Stomach (tissue), 9 donors: ENCODE measurements around the gene DOCK3. TPM values are rescaled to one million over a fixed set of nuclear protein-coding genes. Genes with fewer than 3 reads are reported as not detected.
"Not testable (repeated sequence)": the region's sequence is repeated elsewhere in the genome, so short reads cannot be mapped to it uniquely, and the experiment has no call there.

ENCODE experiments used
- DNase-seq, 2 donors: peaks; one replicate each; pipeline versions ENCODE4 v3.0.0 to v3.0.0-alpha.2; 2013 to 2019
- H3K27ac ChIP-seq, 5 donors: fragments of 200-600 bp in 4 of 5; sonication (generic) in 4 of 5; one replicate each; pipeline ENCODE4 v1.5.1; 2013 to 2019; ENCODE audit warnings: mild to moderate bottlenecking in 1 of 5, moderate library complexity in 1 of 5
- H3K27me3 ChIP-seq, 3 donors: fragments of 200-600 bp; sonication (generic); one replicate each; pipeline ENCODE4 v1.5.1; 2017 to 2019; ENCODE audit warnings: mixed run types in 1 of 3
- H3K36me3 ChIP-seq, 4 donors: fragments of 200-600 bp; sonication (generic); 1 replicate in 3 of 4; 2 replicates in 1 of 4; pipeline ENCODE4 v1.5.1; 2016 to 2019
- H3K4me1 ChIP-seq, 4 donors: fragments of 200-600 bp; sonication (generic); one replicate each; pipeline ENCODE4 v1.5.1; 2016 to 2019
- H3K4me3 ChIP-seq, 4 donors: fragments of 200-600 bp; sonication (generic) in 3 of 4; one replicate each; pipeline ENCODE4 v1.5.1; 2016 to 2019; ENCODE audit warnings: mild to moderate bottlenecking in 1 of 4
- H3K9me3 ChIP-seq, 4 donors: fragments of 200-600 bp; sonication (generic); one replicate each; pipeline ENCODE4 v1.5.1; 2016 to 2019
- CTCF ChIP-seq, 7 experiments: fragments of 450-650 bp in 4 of 7; fragments of 200-600 bp in 3 of 7; sonication (generic) in 3 of 7; IDR thresholded peaks; one replicate each; pipeline ENCODE4 v1.5.1; 2016 to 2019; ENCODE audit warnings: antibody characterized with exemption in 7 of 7, control low read depth in 2 of 7, mild to moderate bottlenecking in 1 of 7
- EP300 ChIP-seq: sonication (generic); formaldehyde crosslinking; IDR thresholded peaks from one replicate; pipeline ENCODE4 v1.6.1; 2017; ENCODE audit warnings: antibody characterized with exemption
- POLR2A ChIP-seq, 4 donors: fragments of 450-650 bp; IDR thresholded peaks; one replicate each; pipeline ENCODE4 v1.6.1; 2016; ENCODE audit warnings: antibody characterized with exemption in 4 of 4, control low read depth in 2 of 4, mild to moderate bottlenecking in 1 of 4, moderate library complexity in 1 of 4
- POLR2AphosphoS5 ChIP-seq, 3 donors: sonication (generic); formaldehyde crosslinking; IDR thresholded peaks; one replicate each; pipeline ENCODE4 v1.6.1; 2016; ENCODE audit warnings: antibody characterized with exemption in 3 of 3
- WGBS, 5 donors: extraction: QIAGEN DNeasy Blood & Tissue Kit in 3 of 5; methylation state at CpG; one replicate each; pipeline versions ENCODE4 v1.1.5 to v1.1.7; 2013 to 2018; 5-methylcytosine and 5-hydroxymethylcytosine counted together
- intact Hi-C: fragments of 100-400 bp; cut with DNase I; formaldehyde crosslinking; loops from one replicate; pipeline ENCODE4 v1.15.1; 2023; ENCODE audit warnings: low total_unique reads
- polyA plus RNA-seq, 3 donors: library from polyadenylated mRNA; stranded (reverse); fragments of 200-250 nt; gene quantifications; one replicate each; pipeline ENCODE4 v1.2.3, GENCODE V29; 2013
- total RNA-seq, 5 donors: library from RNA; depleted of rRNA; stranded (reverse); fragments of >200 nt; gene quantifications; one replicate each; pipeline versions ENCODE4 v1.1.0 to v1.2.3, GENCODE V29; 2014 to 2016
- donor health status: healthy with polysubstance abuse.
- donor health status: Bipolar disorder and iron deficiency.
- donor health status: healthy.

DOCK3 gene
- total and polyA plus RNA-seq, 8 donors: 0.06 to 2.3 (median 1.0) TPM; not detected in 2

DNA sequence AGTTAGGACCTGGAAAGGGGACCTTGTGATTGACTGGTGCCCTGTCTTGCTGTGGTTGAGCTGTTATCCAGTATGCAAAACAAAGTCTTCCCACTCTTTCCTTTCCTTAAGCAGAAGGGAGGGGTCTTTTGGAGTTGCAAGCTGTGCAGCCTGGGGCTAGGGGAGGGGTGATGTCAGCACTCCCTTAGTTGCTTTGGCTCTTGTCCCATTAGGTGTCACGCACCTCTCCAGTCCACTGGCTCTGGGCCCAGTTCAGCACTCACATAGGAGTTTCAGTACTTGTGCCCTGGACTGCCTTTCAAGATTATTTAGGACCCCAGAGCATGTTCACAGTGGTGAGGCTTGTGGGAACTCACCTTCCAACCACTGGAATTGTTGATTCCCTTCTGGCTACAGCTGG lies 238.5 kb downstream of the DOCK3 start:
- DNase-seq: peak; percentile 17 to 63
- intact Hi-C loops: no loop called here
- TF ChIP-seq POLR2AphosphoS5 (IDR thresholded peaks at IDR 0.05): no peak
- TF ChIP-seq CTCF (IDR thresholded peaks at IDR 0.05): no peak
- no peak for TF ChIP-seq EP300
- TF ChIP-seq POLR2A (IDR thresholded peaks at IDR 0.05): no peak
- H3K4me3 ChIP-seq: no peak overlapping the region
- no peak overlapping the region for H3K27ac ChIP-seq
- no peaks in the 10 kb centered on the region for H3K27me3 ChIP-seq
- no peaks in the 10 kb centered on the region for H3K36me3 ChIP-seq
- no peaks in the 10 kb centered on the region for H3K9me3 ChIP-seq
- WGBS, 5 donors: 0 to 38% (median 22%) methylated on average over 1 of the region's 1 CpG; no CpG with 5 or more reads in 1 of the 5 donors
- peaks cover 0 to 4% (median 0%) of the 10 kb centered on the region in 4 donors for H3K4me1 ChIP-seq

DNA sequence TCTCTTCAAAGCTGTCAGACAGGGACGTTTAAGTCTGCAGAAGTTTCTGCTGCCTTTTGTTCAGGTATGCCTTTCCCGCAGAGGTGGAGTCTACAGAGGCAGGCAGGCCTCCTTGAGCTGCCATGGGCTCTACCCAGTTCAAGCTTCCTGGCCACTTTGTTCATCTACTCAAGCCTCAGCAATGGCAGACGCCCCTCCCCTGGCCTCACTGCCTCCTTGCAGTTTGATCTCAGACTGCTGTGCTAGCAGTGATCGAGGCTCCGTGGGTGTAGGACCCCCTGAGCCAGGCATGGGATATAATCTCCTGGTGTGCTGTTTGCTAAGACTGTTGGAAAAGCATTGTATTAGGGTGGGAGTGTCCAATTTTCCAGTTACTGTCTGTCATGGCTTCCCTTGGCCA lies 247.3 kb downstream of the DOCK3 start:
- DNase-seq, H3K4me3 ChIP-seq, H3K36me3 ChIP-seq, H3K4me1 ChIP-seq, H3K27ac ChIP-seq, intact Hi-C loops, H3K27me3 ChIP-seq: not testable (repeated sequence)
- WGBS, 5 donors: 79 to 96% (median 84%) methylated on average over 5 of the region's 5 CpGs
- peaks cover 0 to 20% (median 7%) of the 10 kb centered on the region in 4 donors for H3K9me3 ChIP-seq

DNA sequence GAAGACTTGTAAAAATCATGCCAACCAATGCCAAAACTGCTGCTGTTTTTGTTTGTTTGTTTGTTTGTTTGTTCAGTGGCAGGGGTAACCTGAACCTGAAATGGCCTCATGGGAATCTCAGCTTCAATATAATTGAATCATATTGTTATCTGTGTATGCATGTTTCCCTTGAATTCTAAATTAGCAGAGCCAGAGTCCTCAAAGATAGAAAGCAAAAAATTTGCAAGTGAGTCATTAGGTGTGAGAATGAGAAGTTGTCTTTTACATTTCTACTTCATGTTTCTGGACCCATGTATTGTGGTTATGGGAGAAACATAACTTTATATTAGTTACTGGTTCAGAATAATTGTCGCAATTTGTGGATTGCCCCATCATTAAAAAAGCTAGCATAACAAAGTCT lies 249.2 kb downstream of the DOCK3 start:
- no peaks in the 10 kb centered on the region for H3K4me1 ChIP-seq
- peaks cover 0 to 20% (median 7%) of the 10 kb centered on the region in 4 donors for H3K9me3 ChIP-seq
- no peaks in the 10 kb centered on the region for H3K27me3 ChIP-seq
- no peaks in the 10 kb centered on the region for H3K36me3 ChIP-seq
- no peak for DNase-seq
- H3K4me3 ChIP-seq: no peak overlapping the region
- intact Hi-C loops: no loop called here
- 92 to 100% (median 96%) methylated on average over 1 of the region's 1 CpG for WGBS, 5 donors
- no peak for TF ChIP-seq POLR2AphosphoS5 (IDR thresholded peaks at IDR 0.05)
- TF ChIP-seq POLR2A (IDR thresholded peaks at IDR 0.05): no peak
- no peak for TF ChIP-seq CTCF (IDR thresholded peaks at IDR 0.05)
- no peak for TF ChIP-seq EP300
- H3K27ac ChIP-seq: no peak overlapping the region

GRCh38 chr3:50924638-50925037 lies 249.9 kb downstream of the DOCK3 start:
- WGBS, 5 donors: 71 to 82% (median 76%) methylated on average over 2 of the region's 2 CpGs
- DNase-seq: no peak
- no peak overlapping the region for H3K27ac ChIP-seq
- no peak for TF ChIP-seq POLR2A (IDR thresholded peaks at IDR 0.05)
- no peak for TF ChIP-seq EP300
- no peak for TF ChIP-seq CTCF (IDR thresholded peaks at IDR 0.05)
- no peak for TF ChIP-seq POLR2AphosphoS5 (IDR thresholded peaks at IDR 0.05)
- no peak overlapping the region for H3K4me3 ChIP-seq
- no peaks in the 10 kb centered on the region for H3K36me3 ChIP-seq
- peaks cover 0 to 13% (median 7%) of the 10 kb centered on the region in 4 donors for H3K9me3 ChIP-seq
- no peaks in the 10 kb centered on the region for H3K27me3 ChIP-seq
- intact Hi-C loops: no loop called here
- no peaks in the 10 kb centered on the region for H3K4me1 ChIP-seq

DNA sequence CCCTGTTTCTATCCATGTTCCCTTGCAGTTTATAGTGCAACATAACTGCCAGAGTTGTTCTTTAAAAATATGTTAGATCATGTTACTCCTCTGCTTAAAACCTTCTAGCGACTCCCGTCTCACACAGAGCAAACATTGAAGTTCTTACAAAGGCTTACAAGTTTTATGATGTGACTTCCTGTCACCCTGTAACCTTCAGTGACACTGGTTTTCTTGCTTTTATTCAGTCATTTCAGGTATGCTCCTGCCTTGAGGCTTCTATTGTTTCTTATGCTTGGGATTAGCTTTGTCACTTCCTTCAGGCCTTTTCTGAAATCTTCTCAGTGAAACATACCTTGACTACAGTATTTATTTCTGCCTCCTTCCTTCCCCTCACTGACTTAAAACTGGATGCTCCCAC lies 252.1 kb downstream of the DOCK3 start:
- intact Hi-C loops: no loop called here
- no peak for TF ChIP-seq POLR2A (IDR thresholded peaks at IDR 0.05)
- TF ChIP-seq POLR2AphosphoS5 (IDR thresholded peaks at IDR 0.05): no peak
- TF ChIP-seq EP300: no peak
- no peak for TF ChIP-seq CTCF (IDR thresholded peaks at IDR 0.05)
- WGBS, 5 donors: 8 to 33% (median 30%) methylated on average over 2 of the region's 2 CpGs

More for the DNA sequence above, 252.1 kb downstream of the DOCK3 start:
- no peak for DNase-seq
- Histone ChIP-seq H3K27me3 (peaks cover 0 to 7% (median 4%) of the 10 kb centered on the region in 3 donors), H3K4me1 (no peaks in the 10 kb centered on the region), H3K36me3 (no peaks in the 10 kb centered on the region), H3K9me3 (peaks cover 0 to 6% (median 6%) of the 10 kb centered on the region in 4 donors), H3K4me3 (no peak overlapping the region), H3K27ac (no peak overlapping the region)
